GM19324 (cell line): Measurements from ENCODE around the gene CACNA1H.
"Not testable (repeated sequence)": the region's sequence is repeated elsewhere in the genome, so short reads cannot be mapped to it uniquely, and the experiment has no call there.

ENCODE experiments used
- ATAC-seq: cut with Tn5 transposase; IDR thresholded peaks from one replicate; pipeline ENCODE4 v1.9.1; 2021; ENCODE audit warnings: mild to moderate bottlenecking, moderate library complexity; ENCODE audit not compliant: unreplicated experiment, low FRiP score

Gene CACNA1H

GRCh38 chr16:1240436-1240835 lies 87.5 kb downstream of the CACNA1H start, which contains the start of gene TPSAB1:
TPSAB1 (plus strand) TSS chr16:1240705; CDS start chr16:1240939, 234 bp downstream.
- ATAC-seq = not testable (repeated sequence)

- not testable (repeated sequence) for ATAC-seq
Observed at GRCh38 chr16:1241081-1241480, 88.2 kb downstream of the CACNA1H start.

- not testable (repeated sequence) for ATAC-seq
Observed at GRCh38 chr16:1243363-1243762, 90.5 kb downstream of the CACNA1H start.

DNA sequence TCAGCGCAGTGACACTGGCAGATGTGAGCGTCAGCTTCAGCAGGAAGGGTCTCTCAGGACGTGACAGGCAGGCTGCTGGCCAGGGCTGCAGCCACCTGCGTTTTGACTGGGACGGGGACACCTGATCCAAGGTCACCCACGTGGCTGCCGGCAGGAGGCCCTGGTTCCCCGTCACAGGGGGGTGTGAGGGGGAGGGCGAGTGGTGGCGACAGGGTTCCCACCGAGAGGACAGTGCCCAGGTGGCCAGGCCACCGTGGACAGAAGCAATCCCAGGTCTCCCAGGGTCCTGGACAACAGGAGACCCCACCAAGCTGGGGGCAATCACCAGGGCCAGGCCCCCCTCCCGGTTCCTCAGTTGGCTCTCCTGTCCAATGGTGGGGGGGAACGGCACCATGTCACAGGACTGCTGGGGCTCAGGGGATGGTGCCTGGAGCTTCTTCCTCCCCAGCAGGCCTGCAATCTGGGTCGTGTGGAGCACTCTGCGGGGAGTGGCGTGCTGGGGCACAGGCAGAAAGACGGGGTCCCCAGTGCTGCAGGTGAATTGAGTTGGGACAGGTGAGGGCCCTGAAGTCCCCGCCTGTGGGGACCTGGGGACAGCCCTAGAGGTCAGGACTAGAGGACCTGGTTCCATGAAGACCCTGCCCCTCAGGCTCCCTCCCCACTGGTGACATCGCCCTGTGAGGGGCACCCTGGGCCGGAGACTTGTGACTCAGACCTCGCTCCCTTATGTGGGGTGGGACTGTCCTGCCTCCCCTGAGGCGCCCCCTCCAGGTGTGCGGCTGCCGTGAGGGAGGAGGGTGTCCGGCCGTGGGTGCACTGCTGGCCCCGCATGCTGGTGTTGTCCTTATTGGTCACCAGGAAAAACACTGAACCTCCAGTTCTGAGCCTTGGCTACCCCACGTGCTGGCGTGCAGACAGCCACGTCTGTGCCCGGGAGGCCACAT lies 91.3 kb downstream of the CACNA1H start:
- ATAC-seq = not testable (repeated sequence)

DNA sequence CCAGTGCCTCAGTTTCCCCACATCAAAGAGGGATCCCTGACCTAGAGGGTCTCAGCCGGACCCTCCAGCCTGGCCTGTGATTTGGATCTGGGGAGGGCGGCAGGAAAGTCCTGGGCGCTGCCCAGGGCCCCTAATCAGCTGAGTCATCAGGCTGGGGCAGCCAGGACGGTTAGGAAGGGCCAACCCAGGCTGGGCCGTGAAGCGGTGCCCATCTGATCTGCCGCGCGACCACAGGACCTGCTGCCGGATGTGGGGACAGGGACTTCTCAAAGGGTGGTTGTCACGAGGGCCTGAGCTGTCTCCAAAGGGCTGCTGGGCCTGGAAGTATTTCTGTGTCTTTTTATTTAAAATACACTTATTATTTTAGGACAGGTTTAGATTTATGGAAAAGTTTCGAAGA lies 92.0 kb downstream of the CACNA1H start:
- ATAC-seq = no peak

DNA sequence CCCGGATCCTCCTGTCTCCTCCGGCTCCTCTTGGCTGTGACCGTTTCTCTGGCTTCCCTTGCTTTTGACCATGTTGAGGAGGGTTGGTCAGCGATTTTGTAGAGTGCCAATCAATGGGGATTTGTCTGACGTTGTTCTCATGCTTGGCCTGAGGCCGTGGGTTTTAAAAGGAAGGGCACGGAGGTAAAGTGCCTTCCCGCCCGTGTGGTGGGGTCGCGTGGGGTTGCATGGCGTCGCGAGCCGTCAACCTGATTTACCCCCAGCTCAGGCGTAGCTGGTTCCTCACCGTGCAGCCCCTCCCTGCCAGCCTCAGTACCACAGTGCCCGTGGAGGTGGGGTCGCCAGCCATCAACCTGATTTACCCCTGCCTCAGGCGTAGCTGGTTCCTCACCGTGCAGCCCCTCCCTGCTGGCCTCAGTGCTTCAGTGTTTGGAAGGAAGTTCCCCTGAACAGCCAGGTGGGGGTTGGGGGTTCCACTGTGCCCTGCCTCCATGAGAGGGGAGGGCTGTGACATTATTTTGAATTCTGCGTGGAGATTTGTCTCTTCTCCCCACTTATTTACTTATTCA lies 92.6 kb downstream of the CACNA1H start:
- no peak for ATAC-seq

DNA sequence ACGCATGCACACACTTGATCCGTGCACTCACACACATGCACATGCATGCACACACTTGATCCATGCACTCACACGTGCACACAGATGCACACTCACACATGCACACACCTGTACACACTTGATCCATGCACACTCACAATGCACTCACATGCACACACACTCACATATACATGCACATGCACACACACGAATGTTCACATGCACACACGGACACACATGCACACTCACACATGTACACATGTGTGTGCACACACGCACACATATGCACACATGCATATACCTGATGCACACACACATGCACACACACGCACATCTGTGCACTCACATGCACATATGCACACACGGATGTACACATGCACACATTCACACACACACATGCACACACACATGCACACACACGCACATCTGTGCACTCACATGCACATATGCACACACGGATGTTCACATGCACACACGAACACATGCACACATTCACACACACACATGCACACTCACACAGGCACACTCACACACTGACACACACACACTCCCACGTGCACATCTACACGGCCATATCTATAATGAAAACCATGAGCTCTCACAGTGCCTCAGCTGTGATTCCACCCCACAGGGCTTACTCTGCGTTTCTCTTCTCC lies 95.1 kb downstream of the CACNA1H start:
- ATAC-seq = not testable (repeated sequence)

GRCh38 chr16:1249031-1249755 lies 96.3 kb downstream of the CACNA1H start:
- not testable (repeated sequence) for ATAC-seq

GRCh38 chr16:1253701-1254364 lies 100.9 kb downstream of the CACNA1H start:
- not testable (repeated sequence) for ATAC-seq

- ATAC-seq = not testable (repeated sequence)
Observed at GRCh38 chr16:1254821-1255220, 101.9 kb downstream of the CACNA1H start.

- not testable (repeated sequence) for ATAC-seq
Observed at GRCh38 chr16:1255276-1256122, 102.6 kb downstream of the CACNA1H start, which contains the start of gene TPSD1. TPSD1 (plus strand) TSS chr16:1256069; CDS start chr16:1256281, 212 bp downstream.

GRCh38 chr16:1256296-1256873 lies 103.5 kb downstream of the CACNA1H start:
- ATAC-seq = not testable (repeated sequence)

DNA sequence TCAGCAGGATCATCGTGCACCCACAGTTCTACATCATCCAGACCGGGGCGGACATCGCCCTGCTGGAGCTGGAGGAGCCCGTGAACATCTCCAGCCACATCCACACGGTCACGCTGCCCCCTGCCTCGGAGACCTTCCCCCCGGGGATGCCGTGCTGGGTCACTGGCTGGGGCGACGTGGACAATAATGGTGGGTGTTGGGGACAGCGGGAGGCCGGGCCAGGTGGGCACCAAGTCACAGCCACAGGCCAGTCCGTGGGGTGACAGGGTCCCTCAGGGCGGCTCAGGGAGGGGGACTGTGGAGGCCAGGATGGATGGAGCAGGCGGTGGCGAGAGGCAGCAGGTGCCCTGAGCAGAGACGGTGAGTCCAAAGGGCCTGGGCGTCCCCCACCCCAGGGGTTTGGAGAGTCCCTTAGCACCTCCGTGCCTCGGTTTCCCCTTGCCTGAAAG lies 104.0 kb downstream of the CACNA1H start:
- no peak for ATAC-seq

DNA sequence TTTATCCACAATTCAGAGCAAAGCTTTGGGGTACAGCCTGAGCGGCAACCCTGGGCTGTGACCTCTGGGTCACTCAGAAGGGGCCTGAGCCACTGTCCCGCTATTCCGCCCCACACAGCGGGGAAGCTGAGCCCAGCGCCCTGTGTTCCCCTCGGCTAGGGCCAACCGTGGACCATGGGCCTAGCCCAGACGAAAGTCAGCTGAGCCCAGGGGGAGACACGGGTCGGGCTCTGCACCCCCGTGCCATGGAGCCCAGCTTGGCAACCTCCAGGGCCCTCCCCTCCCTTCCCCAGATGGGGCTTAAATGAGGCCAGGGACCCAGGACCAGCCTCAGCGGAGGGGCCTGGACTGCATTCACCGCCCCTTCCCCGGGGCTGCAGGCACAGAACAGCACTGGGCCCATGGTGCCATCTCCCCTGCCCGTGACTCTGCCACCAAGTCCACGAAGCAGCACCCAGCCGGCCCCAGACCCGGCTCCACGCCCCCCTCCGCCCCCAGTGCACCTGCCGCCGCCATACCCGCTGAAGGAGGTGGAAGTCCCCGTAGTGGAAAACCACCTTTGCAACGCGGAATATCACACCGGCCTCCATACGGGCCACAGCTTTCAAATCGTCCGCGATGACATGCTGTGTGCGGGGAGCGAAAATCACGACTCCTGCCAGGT lies 104.8 kb downstream of the CACNA1H start:
- ATAC-seq = no peak

- ATAC-seq = no peak
Observed at GRCh38 chr16:1258225-1258600, 105.3 kb downstream of the CACNA1H start.

GRCh38 chr16:1258906-1259759 lies 106.2 kb downstream of the CACNA1H start:
- ATAC-seq = no peak

- no peak for ATAC-seq
Observed at GRCh38 chr16:1259760-1260068, 106.8 kb downstream of the CACNA1H start.
